Medulla oblongata (tissue), 1 donor: ENCODE measurements around the gene TRMO.

Experiments
- DNase-seq: peaks from one replicate; pipeline ENCODE4 v3.0.0-alpha.2; 2015; ENCODE audit errors: extremely low spot score

TRMO gene

GRCh38 chr9:97904725-97905124 lies 17.6 kb downstream of the TRMO start:
- no peak for DNase-seq

- DNase-seq: no peak
These were observed 19.1 kb downstream of the TRMO start for GRCh38 chr9:97903177-97903576.

- DNase-seq: peak; percentile 59
These were observed 21.3 kb downstream of the TRMO start for GRCh38 chr9:97900738-97901565.

- no peak for DNase-seq
These were observed 22.1 kb downstream of the TRMO start for GRCh38 chr9:97900103-97900737.

- DNase-seq: no peak
These were observed 26.5 kb downstream of the TRMO start for GRCh38 chr9:97895695-97896332.

GRCh38 chr9:97895211-97895610 lies 27.1 kb downstream of the TRMO start:
- DNase-seq: no peak

GRCh38 chr9:97892421-97892820 lies 29.9 kb downstream of the TRMO start:
- no peak for DNase-seq

- DNase-seq: no peak
These were observed 30.6 kb downstream of the TRMO start for GRCh38 chr9:97891736-97892135.

GRCh38 chr9:97889941-97890887 lies 32.1 kb downstream of the TRMO start:
- DNase-seq: no peak

GRCh38 chr9:97880336-97880735 lies 42.0 kb downstream of the TRMO start:
- DNase-seq: no peak

- no peak for DNase-seq
These were observed 46.2 kb downstream of the TRMO start for GRCh38 chr9:97876061-97876460.

- DNase-seq: no peak
These were observed 47.2 kb downstream of the TRMO start for GRCh38 chr9:97875111-97875510.

- no peak for DNase-seq
These were observed 47.7 kb downstream of the TRMO start for GRCh38 chr9:97874624-97875023.

GRCh38 chr9:97873882-97874281 lies 48.4 kb downstream of the TRMO start:
- no peak for DNase-seq

- no peak for DNase-seq
These were observed 48.9 kb downstream of the TRMO start for GRCh38 chr9:97873425-97873824.

GRCh38 chr9:97868859-97869258 lies 53.4 kb downstream of the TRMO start:
- no peak for DNase-seq

GRCh38 chr9:97866848-97867247 lies 55.5 kb downstream of the TRMO start:
- DNase-seq: no peak

- no peak for DNase-seq
These were observed 56.0 kb downstream of the TRMO start for GRCh38 chr9:97866300-97866699.

- no peak for DNase-seq
These were observed 57.9 kb downstream of the TRMO start for GRCh38 chr9:97864396-97864795.

- no peak for DNase-seq
These were observed 59.0 kb downstream of the TRMO start for GRCh38 chr9:97863314-97863713.

- no peak for DNase-seq
These were observed 61.2 kb downstream of the TRMO start for GRCh38 chr9:97861148-97861475.
